GM12874 (cell line): Measurements from ENCODE around the gene FGF7.

ENCODE experiments used
- CTCF ChIP-seq: IDR thresholded peaks from 2 replicates; pipeline ENCODE4 v1.5.1; 2011; ENCODE audit warnings: low read depth, mild to moderate bottlenecking, control low read depth, low read length, moderate library complexity; ENCODE audit not compliant: insufficient read depth

The FGF7 gene

GRCh38 chr15:49464522-49464921 lies 41.5 kb downstream of the FGF7 start:
- no peak for TF ChIP-seq CTCF

GRCh38 chr15:49466119-49466518 lies 43.1 kb downstream of the FGF7 start:
- TF ChIP-seq CTCF: no peak

GRCh38 chr15:49467746-49468480 lies 44.9 kb downstream of the FGF7 start:
- TF ChIP-seq CTCF: no peak

GRCh38 chr15:49468481-49468839 lies 45.4 kb downstream of the FGF7 start:
- no peak for TF ChIP-seq CTCF

GRCh38 chr15:49471248-49471647 lies 48.2 kb downstream of the FGF7 start:
- peak; percentile 32; the same call in 1 of the 2 replicates for TF ChIP-seq CTCF

- no peak for TF ChIP-seq CTCF
Observed at GRCh38 chr15:49471733-49472132, 48.7 kb downstream of the FGF7 start.

GRCh38 chr15:49472338-49472737 lies 49.3 kb downstream of the FGF7 start:
- no peak for TF ChIP-seq CTCF
